Activated naive CD4-positive, alpha-beta T cell treated with anti-CD3 and anti-CD28 coated beads for 36 hours (primary cell): Measurements from ENCODE around the gene SHE. TPM values are rescaled to one million over a fixed set of nuclear protein-coding genes. Genes with fewer than 3 reads are reported as not detected.
"Not testable (repeated sequence)": the region's sequence is repeated elsewhere in the genome, so short reads cannot be mapped to it uniquely, and the experiment has no call there.

Source experiments
- CTCF ChIA-PET: fragments of 350-600 bp; sonication (Branson Sonifier 250); formaldehyde crosslinking; loops from one replicate; lab custom pipeline; 2021; ENCODE audit warnings: antibody characterized with exemption; lab: Charles Lee
- DNase-seq: peaks from one replicate; pipeline ENCODE4 v3.0.0-alpha.2; 2020
- H3K27ac Mint-ChIP-seq: one replicate; pipeline ENCODE4 v1.8.0; 2021; ENCODE audit warnings: mild to moderate bottlenecking, mixed read lengths
- H3K27me3 Mint-ChIP-seq: one replicate; pipeline ENCODE4 v1.8.0; 2021; ENCODE audit warnings: low read depth, mixed read lengths
- H3K36me3 Mint-ChIP-seq: one replicate; pipeline ENCODE4 v1.8.0; 2021; ENCODE audit warnings: low read depth, mixed read lengths
- H3K4me1 Mint-ChIP-seq: one replicate; pipeline ENCODE4 v1.8.0; 2021; ENCODE audit warnings: low read depth, mixed read lengths
- H3K4me3 Mint-ChIP-seq: one replicate; pipeline ENCODE4 v1.8.0; 2021; ENCODE audit warnings: mild to moderate bottlenecking, moderate library complexity, mixed read lengths
- H3K9me3 Mint-ChIP-seq: one replicate; pipeline ENCODE4 v1.8.0; 2021; ENCODE audit warnings: mixed read lengths
- intact Hi-C: fragments of 100-400 bp; cut with micrococcal nuclease; formaldehyde crosslinking; loops from one replicate; pipeline ENCODE4 v1.15.1; 2023
- total RNA-seq, 2 experiments: library from RNA; stranded (reverse); gene quantifications; one replicate each; pipeline ENCODE4 v1.2.3, GENCODE V29; 2021

The SHE gene
- total RNA-seq, 2 experiments from 2014 or later, result not detected

GRCh38 chr1:154536570-154536969 lies 34.4 kb upstream of the SHE start:
- H3K4me3 Mint-ChIP-seq, result no peak overlapping the region
- no peaks in the 10 kb centered on the region for H3K36me3 Mint-ChIP-seq
- peaks cover 3% of the 10 kb centered on the region for H3K9me3 Mint-ChIP-seq
- no peaks in the 10 kb centered on the region for H3K4me1 Mint-ChIP-seq
- DNase-seq, result no peak
- no peak overlapping the region for H3K27ac Mint-ChIP-seq
- H3K27me3 Mint-ChIP-seq, result no peaks in the 10 kb centered on the region
- CTCF ChIA-PET, result interaction anchor here (1.2 kb wide), 1 partner anchor 10 kb away, joined by 3 read pairs; no protein-coding TSS in a partner anchor
- intact Hi-C loops, result no loop called here

- Mint-ChIP-seq H3K9me3 (peaks cover 3% of the 10 kb centered on the region), H3K4me1 (no peaks in the 10 kb centered on the region), H3K36me3 (no peaks in the 10 kb centered on the region)
Observed at GRCh38 chr1:154533952-154534844, 32.0 kb upstream of the SHE start.

GRCh38 chr1:154531950-154532349 lies 29.7 kb upstream of the SHE start:
- H3K9me3 Mint-ChIP-seq, DNase-seq, H3K27ac Mint-ChIP-seq, H3K4me3 Mint-ChIP-seq, H3K27me3 Mint-ChIP-seq, CTCF ChIA-PET, H3K4me1 Mint-ChIP-seq, H3K36me3 Mint-ChIP-seq, intact Hi-C loops: not testable (repeated sequence)

More at GRCh38 chr1:154533952-154534844, 32.0 kb upstream of the SHE start:
- DNase-seq, result no peak
- no peaks in the 10 kb centered on the region for H3K27me3 Mint-ChIP-seq
- CTCF ChIA-PET, result interaction anchor here (1.4 kb wide), 1 partner anchor 12 kb away, joined by 3 read pairs; no protein-coding TSS in a partner anchor
- intact Hi-C loops, result no loop called here
- no peak overlapping the region for H3K27ac Mint-ChIP-seq
- no peak overlapping the region for H3K4me3 Mint-ChIP-seq

GRCh38 chr1:154529308-154529707 lies 27.1 kb upstream of the SHE start:
- CTCF ChIA-PET, result interaction anchor here (1.2 kb wide), 1 partner anchor 50 kb away, joined by 3 read pairs; no protein-coding TSS in a partner anchor

GRCh38 chr1:154527192-154527591 lies 25.0 kb upstream of the SHE start:
- peaks cover 5% of the 10 kb centered on the region for H3K27me3 Mint-ChIP-seq
- no peak overlapping the region for H3K4me3 Mint-ChIP-seq
- no peak overlapping the region for H3K27ac Mint-ChIP-seq
- H3K36me3 Mint-ChIP-seq, result no peaks in the 10 kb centered on the region
- no peaks in the 10 kb centered on the region for H3K4me1 Mint-ChIP-seq
- DNase-seq, result no peak
- intact Hi-C loops, result no loop called here
- CTCF ChIA-PET, result no interaction called here
- H3K9me3 Mint-ChIP-seq, result no peaks in the 10 kb centered on the region

More at GRCh38 chr1:154529308-154529707, 27.1 kb upstream of the SHE start:
- Mint-ChIP-seq H3K9me3 (no peaks in the 10 kb centered on the region), H3K27me3 (peaks cover 4% of the 10 kb centered on the region), H3K4me1 (no peaks in the 10 kb centered on the region), H3K27ac (no peak overlapping the region), H3K36me3 (no peaks in the 10 kb centered on the region), H3K4me3 (no peak overlapping the region)
- no peak for DNase-seq
- intact Hi-C loops, result no loop called here

- CTCF ChIA-PET, result interaction anchor here (1.0 kb wide), 1 partner anchor 354 kb away, joined by 3 read pairs; no protein-coding TSS in a partner anchor
- peaks cover 5% of the 10 kb centered on the region for H3K27me3 Mint-ChIP-seq
Observed at GRCh38 chr1:154524881-154525280, 22.7 kb upstream of the SHE start.

GRCh38 chr1:154521695-154522094 lies 19.5 kb upstream of the SHE start:
- CTCF ChIA-PET, result interaction anchor here (1.4 kb wide), 1 partner anchor 15 kb away, joined by 3 read pairs; no protein-coding TSS in a partner anchor
- Mint-ChIP-seq H3K27ac (no peak overlapping the region), H3K36me3 (no peaks in the 10 kb centered on the region), H3K4me3 (no peak overlapping the region), H3K9me3 (no peaks in the 10 kb centered on the region), H3K27me3 (peaks cover 5% of the 10 kb centered on the region), H3K4me1 (peaks cover 2% of the 10 kb centered on the region)
- intact Hi-C loops, result no loop called here
- no peak for DNase-seq

More at GRCh38 chr1:154524881-154525280, 22.7 kb upstream of the SHE start:
- Mint-ChIP-seq H3K9me3 (no peaks in the 10 kb centered on the region), H3K4me3 (no peak overlapping the region), H3K27ac (no peak overlapping the region), H3K4me1 (peaks cover 2% of the 10 kb centered on the region), H3K36me3 (no peaks in the 10 kb centered on the region)
- DNase-seq, result no peak
- intact Hi-C loops, result no loop called here

- intact Hi-C loops, result no loop called here
- DNase-seq, result no peak
- Mint-ChIP-seq H3K9me3 (no peaks in the 10 kb centered on the region), H3K4me1 (peaks cover 2% of the 10 kb centered on the region), H3K27me3 (peaks cover 5% of the 10 kb centered on the region), H3K4me3 (no peak overlapping the region), H3K27ac (no peak overlapping the region), H3K36me3 (no peaks in the 10 kb centered on the region)
- CTCF ChIA-PET, result interaction anchor here (1.1 to 1.4 kb wide), 2 partner anchors 14 to 57 kb away, joined by 3 to 4 read pairs; no protein-coding TSS in a partner anchor
Observed at GRCh38 chr1:154520333-154520732, 18.1 kb upstream of the SHE start.

- Mint-ChIP-seq H3K9me3 (no peaks in the 10 kb centered on the region), H3K36me3 (no peaks in the 10 kb centered on the region), H3K27me3 (peaks cover 4% of the 10 kb centered on the region), H3K4me3 (no peak overlapping the region), H3K4me1 (peaks cover 2% of the 10 kb centered on the region), H3K27ac (no peak overlapping the region)
- intact Hi-C loops, result no loop called here
- CTCF ChIA-PET, result interaction anchor here (1.1 kb wide), 1 partner anchor 58 kb away, joined by 4 read pairs; no protein-coding TSS in a partner anchor
- DNase-seq, result no peak
Observed at GRCh38 chr1:154519591-154519991, 17.4 kb upstream of the SHE start.

GRCh38 chr1:154517661-154518060 lies 15.4 kb upstream of the SHE start:
- Mint-ChIP-seq H3K27me3 (no peaks in the 10 kb centered on the region), H3K27ac (no peak overlapping the region), H3K36me3 (no peaks in the 10 kb centered on the region), H3K4me1 (peaks cover 2% of the 10 kb centered on the region), H3K4me3 (no peak overlapping the region), H3K9me3 (no peaks in the 10 kb centered on the region)
- no peak for DNase-seq
- CTCF ChIA-PET, result interaction anchor here (1.0 kb wide), 1 partner anchor 38 kb away, joined by 3 read pairs; no protein-coding TSS in a partner anchor
- intact Hi-C loops, result no loop called here

- Mint-ChIP-seq H3K27me3 (no peaks in the 10 kb centered on the region), H3K4me3 (no peak overlapping the region), H3K36me3 (no peaks in the 10 kb centered on the region), H3K4me1 (no peaks in the 10 kb centered on the region), H3K27ac (no peak overlapping the region), H3K9me3 (no peaks in the 10 kb centered on the region)
- intact Hi-C loops, result no loop called here
- CTCF ChIA-PET, result no interaction called here
- no peak for DNase-seq
Observed at GRCh38 chr1:154514066-154514553, 11.9 kb upstream of the SHE start.

- intact Hi-C loops, result no loop called here
- Mint-ChIP-seq H3K4me3 (no peak overlapping the region), H3K27me3 (peaks cover 6% of the 10 kb centered on the region)
Observed at GRCh38 chr1:154512760-154513159, 10.5 kb upstream of the SHE start.

More at GRCh38 chr1:154512760-154513159, 10.5 kb upstream of the SHE start:
- no peaks in the 10 kb centered on the region for H3K9me3 Mint-ChIP-seq
- no peak overlapping the region for H3K27ac Mint-ChIP-seq
- no peaks in the 10 kb centered on the region for H3K36me3 Mint-ChIP-seq
- no peak for DNase-seq
- no peaks in the 10 kb centered on the region for H3K4me1 Mint-ChIP-seq
- CTCF ChIA-PET, result interaction anchor here (0.7 kb wide), 1 partner anchor 18 kb away, joined by 3 read pairs; no protein-coding TSS in a partner anchor
